HG03575 (cell line): ENCODE results near the gene ALAS1.
"Not testable (repeated sequence)": the region's sequence is repeated elsewhere in the genome, so short reads cannot be mapped to it uniquely, and the experiment has no call there.

ENCODE experiments used
- ATAC-seq: cut with Tn5 transposase; IDR thresholded peaks from one replicate; pipeline ENCODE4 v1.9.1; 2021; ENCODE audit not compliant: unreplicated experiment, insufficient number of reproducible peaks, low FRiP score; ENCODE audit errors: extremely low read depth

Gene ALAS1

DNA sequence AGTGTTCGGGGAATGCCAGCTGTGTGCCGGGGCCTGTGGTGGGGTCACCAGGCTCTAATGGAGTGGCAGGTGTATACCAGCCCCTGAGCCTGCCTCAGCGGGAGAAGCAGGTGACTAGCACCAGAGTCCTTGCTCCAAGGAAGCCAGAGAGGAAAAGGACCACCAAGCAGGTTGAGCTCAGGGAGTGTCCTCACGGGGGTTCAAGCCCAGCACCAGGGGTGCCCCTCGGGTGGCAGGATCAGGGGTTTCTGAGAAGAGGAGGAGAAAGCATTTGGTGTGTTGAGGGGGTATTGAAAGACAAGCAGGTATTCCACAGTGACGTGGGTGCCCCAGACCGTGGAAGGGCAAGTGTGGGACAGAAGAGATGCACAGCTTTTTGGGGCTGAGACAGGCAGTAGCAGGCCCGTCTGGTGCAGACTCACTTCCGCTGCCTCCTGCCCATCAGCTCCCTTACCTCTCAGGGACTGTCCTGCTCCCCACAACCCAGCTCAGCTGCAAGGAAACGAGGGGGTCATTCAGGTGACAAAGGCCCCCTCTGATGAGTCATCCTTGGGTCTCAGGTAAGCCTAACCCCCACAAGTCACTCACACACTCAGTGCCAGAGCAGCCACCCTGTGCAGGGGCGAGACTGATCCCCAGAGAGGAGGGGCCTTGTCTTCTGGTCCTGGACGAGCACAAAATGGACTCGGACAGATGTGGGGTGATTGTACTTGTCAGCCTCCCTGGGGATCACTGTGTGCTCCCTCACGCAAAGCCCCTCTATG is 22.4 kb upstream of the ALAS1 start:
- no peak for ATAC-seq

GRCh38 chr3:52176180-52176752 is 21.7 kb upstream of the ALAS1 start:
- ATAC-seq, result no peak

DNA sequence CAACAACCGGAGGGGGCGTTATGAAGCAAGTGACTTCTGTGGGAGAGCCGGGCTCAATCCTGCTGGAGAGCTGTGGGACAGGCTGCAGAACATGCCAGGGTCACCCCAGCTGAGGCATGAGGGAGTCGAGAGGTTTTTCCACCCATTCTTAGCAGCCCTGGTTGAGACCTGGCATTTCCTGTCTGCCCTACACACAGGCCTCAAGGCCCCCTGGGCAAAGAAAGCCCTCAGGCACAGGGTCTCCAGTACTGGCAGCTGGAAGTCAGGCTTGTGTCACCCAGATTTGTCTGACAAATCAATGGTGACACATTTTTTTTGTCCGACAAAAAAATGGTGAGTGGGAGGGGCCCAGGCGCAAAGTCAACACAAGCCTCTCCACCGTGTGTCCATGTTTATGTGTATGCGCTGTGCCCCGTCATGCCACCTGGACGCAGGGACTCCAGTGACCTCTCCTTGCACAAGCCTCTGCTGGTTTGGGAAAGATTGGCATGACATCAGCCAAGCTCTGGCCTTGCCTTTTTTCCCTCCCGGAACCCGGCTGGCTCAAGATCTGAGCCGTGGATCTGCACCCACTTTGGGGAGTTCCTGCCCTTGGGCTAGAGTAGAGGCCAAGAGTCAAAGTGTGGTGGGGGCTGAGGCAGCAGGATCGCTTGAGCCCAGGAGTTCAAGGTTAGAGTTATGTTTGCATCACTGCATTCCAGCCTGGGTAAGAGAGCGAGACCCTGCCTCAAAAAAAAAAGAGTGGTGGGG is 20.8 kb upstream of the ALAS1 start:
- no peak for ATAC-seq

- ATAC-seq, result no peak
Measured at GRCh38 chr3:52177701-52178042, 20.3 kb upstream of the ALAS1 start.

GRCh38 chr3:52178126-52178525 is 19.8 kb upstream of the ALAS1 start:
- ATAC-seq, result not testable (repeated sequence)

GRCh38 chr3:52178537-52178936 is 19.4 kb upstream of the ALAS1 start:
- ATAC-seq, result no peak

- ATAC-seq, result no peak
Measured at GRCh38 chr3:52181543-52181942, 16.4 kb upstream of the ALAS1 start.

- ATAC-seq, result no peak
Measured at GRCh38 chr3:52182196-52182595, 15.8 kb upstream of the ALAS1 start.

- no peak for ATAC-seq
Measured at GRCh38 chr3:52182691-52183090, 15.3 kb upstream of the ALAS1 start.

GRCh38 chr3:52183786-52184445 is 14.0 kb upstream of the ALAS1 start:
- no peak for ATAC-seq

- ATAC-seq, result no peak
Measured at GRCh38 chr3:52184690-52185089, 13.3 kb upstream of the ALAS1 start.

GRCh38 chr3:52185311-52185710 is 12.6 kb upstream of the ALAS1 start:
- no peak for ATAC-seq

- no peak for ATAC-seq
Measured at GRCh38 chr3:52185837-52186236, 12.1 kb upstream of the ALAS1 start.

DNA sequence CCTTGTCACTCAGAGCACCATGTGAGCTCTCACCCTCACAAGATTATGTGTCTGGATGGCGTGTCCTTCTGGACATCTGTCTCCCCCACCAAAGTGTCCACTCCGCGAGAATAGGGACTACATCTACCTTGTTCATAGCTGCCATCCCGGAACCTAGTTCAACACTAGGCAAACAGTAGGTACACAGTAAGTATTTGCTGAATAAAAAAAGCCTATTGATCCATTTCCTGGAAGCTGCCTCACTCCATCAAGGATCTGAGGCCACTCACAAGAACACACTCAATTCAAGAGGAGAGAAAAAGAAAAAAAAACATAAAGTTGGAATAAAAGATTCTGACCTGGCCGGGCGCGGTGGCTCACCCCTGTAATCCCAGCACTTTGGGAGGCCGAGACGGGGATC is 11.2 kb upstream of the ALAS1 start:
- ATAC-seq, result no peak

DNA sequence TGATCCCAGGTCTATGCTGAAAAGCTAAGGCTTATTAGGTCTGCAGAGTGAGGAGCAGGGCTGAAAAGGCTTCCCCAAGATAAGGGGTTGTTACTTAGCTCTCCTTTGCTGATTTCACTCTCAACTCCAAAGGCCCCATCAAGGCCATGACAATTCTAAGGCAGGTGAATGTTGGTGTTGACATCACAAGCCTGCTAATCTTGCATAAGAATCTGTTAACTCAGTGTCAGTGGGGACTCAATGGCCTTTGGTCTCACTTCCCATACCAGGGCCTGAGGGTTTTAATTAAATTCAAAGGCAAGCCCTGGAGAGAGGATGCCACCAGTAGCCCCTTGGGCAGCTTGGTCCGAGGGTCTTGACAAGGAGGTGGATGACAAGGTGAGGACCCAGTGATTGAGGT is 9.4 kb upstream of the ALAS1 start:
- no peak for ATAC-seq

DNA sequence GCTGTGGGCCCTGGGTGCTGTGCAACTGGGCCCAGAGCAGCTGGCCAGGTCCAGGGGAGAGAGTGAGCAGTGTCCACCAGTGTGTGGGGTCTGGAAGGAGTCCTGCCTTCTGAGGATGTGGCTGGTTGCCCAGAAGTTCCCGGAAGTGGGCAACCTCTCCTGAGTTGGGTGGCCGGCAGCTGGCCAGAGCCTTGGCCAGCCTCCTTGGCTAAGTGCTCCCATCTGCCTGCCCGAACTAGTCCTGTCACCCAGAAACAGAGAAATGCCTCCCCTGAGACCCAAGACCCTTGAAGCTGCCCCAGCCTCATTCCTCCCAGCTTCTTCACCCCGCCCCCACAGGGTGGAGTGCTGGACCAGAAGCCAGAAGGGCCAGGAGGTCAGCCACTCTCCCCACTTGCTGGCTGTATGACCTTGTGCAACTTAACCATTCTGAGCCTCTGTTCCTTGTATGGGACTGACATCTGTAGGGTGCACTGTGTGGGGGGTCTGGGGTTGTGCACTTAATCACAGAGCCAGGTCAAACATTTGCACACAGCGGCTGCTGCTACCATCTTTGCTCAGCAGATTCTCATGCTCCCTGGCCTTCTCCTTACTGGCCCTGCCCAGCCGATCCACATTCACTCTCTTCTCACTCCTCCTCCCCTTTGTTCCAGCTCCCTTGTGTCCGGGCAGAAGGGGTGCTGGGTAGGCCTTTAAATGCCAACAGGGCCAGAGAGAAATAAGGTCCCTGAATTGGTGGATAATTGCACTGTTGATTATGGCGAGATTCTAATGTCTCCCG is 7.5 kb upstream of the ALAS1 start:
- no peak for ATAC-seq

- no peak for ATAC-seq
Measured at GRCh38 chr3:52191663-52192062, 6.3 kb upstream of the ALAS1 start.

DNA sequence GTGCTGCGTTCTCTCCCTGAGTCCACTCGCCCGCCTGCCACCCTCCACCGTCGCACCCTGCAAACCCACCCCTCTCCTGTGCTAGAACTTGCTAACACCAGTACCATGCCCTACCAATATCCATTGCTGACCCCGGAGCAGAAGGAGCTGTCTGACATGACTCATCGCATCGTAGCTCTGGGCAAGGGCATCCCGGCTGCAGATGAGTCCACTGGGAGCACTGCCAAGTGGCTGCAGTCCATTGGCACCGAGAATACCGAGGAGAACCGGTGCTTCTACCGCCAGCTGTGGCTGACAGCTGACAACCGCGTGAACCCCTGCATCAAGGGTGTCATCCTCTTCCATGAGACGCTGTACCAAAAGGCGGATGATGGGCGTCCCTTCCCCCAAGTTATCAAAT is 4.9 kb upstream of the ALAS1 start:
- ATAC-seq, result no peak
